IMR-90 (cell line): ENCODE results near the gene CNDP2.

Experiments
- FOS ChIP-seq: fragments of 150-350 bp; IDR thresholded peaks from 2 replicates; pipeline ENCODE4 v1.6.1; 2016; ENCODE audit warnings: low read depth, low read length
- MAZ ChIP-seq: IDR thresholded peaks from 2 replicates; pipeline ENCODE4 v1.6.1; 2012; ENCODE audit warnings: low read depth, mild to moderate bottlenecking, low read length, improper control_type of control experiment, moderate library complexity, borderline replicate concordance
- MXI1 ChIP-seq: IDR thresholded peaks from 2 replicates; pipeline ENCODE4 v1.6.1; 2012; ENCODE audit warnings: low read depth, mild to moderate bottlenecking, low read length, moderate library complexity, borderline replicate concordance
- NFE2L2 ChIP-seq: fragments of 150-350 bp; IDR thresholded peaks from 2 replicates; pipeline ENCODE4 v1.6.1; 2016; ENCODE audit warnings: low read depth, mild to moderate bottlenecking, low read length
- POLR2A ChIP-seq: IDR thresholded peaks from 2 replicates; pipeline ENCODE4 v1.6.1; 2012; ENCODE audit warnings: mild to moderate bottlenecking, low read depth, low read length
- RAD21 ChIP-seq: IDR thresholded peaks from 2 replicates; pipeline ENCODE4 v1.6.1; 2012; ENCODE audit warnings: low read length, improper control_type of control experiment
- RFX5 ChIP-seq: IDR thresholded peaks from 2 replicates; pipeline ENCODE4 v1.8.0; 2012; ENCODE audit warnings: low read depth, mild to moderate bottlenecking, low read length, moderate library complexity
- TF ChIP-seq, protein P1 (sequence below): conservative IDR thresholded peaks from 2 replicates; pipeline ENCODE4 v1.5.1; 2012; ENCODE audit warnings: mild to moderate bottlenecking, low read depth, low read length, improper control_type of control experiment

GRCh38 chr18:74521068-74521725 is 25.0 kb downstream of the CNDP2 start:
- TF ChIP-seq RAD21 (no peak), MXI1 (no peak), NFE2L2 (no peak), MAZ (no peak), FOS (no peak), RFX5 (no peak), POLR2A (no peak)
- TF ChIP-seq, protein P1, sequence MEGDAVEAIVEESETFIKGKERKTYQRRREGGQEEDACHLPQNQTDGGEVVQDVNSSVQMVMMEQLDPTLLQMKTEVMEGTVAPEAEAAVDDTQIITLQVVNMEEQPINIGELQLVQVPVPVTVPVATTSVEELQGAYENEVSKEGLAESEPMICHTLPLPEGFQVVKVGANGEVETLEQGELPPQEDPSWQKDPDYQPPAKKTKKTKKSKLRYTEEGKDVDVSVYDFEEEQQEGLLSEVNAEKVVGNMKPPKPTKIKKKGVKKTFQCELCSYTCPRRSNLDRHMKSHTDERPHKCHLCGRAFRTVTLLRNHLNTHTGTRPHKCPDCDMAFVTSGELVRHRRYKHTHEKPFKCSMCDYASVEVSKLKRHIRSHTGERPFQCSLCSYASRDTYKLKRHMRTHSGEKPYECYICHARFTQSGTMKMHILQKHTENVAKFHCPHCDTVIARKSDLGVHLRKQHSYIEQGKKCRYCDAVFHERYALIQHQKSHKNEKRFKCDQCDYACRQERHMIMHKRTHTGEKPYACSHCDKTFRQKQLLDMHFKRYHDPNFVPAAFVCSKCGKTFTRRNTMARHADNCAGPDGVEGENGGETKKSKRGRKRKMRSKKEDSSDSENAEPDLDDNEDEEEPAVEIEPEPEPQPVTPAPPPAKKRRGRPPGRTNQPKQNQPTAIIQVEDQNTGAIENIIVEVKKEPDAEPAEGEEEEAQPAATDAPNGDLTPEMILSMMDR, result no peak
